Measurements from ENCODE around the gene TTC39C. TPM values are rescaled to one million over a fixed set of nuclear protein-coding genes. Genes with fewer than 3 reads are reported as not detected.

TTC39C gene
- 133 TPM for total RNA-seq

- DNase-seq (ENCODE audit: low spot score), result peak; percentile 81
Observed at GRCh38 chr18:24014062-24014985, at the start of gene TTC39C. TTC39C (plus strand) TSS chr18:24014754; CDS start chr18:24014872, 118 bp downstream.

GRCh38 chr18:23966909-23967308, 47.6 kb upstream of the TTC39C start:
- DNase-seq (ENCODE audit: low spot score) (no peak), ATAC-seq (no peak)

More at GRCh38 chr18:24014062-24014985, at the start of gene TTC39C:
- peak; percentile 78 for ATAC-seq

- DNase-seq (ENCODE audit: low spot score), result no peak
Observed at GRCh38 chr18:23967321-23968089, 47.0 kb upstream of the TTC39C start.

GRCh38 chr18:23968638-23969604, 45.6 kb upstream of the TTC39C start:
- DNase-seq (ENCODE audit: low spot score), result no peak
- no peak for ATAC-seq

More at GRCh38 chr18:23967321-23968089, 47.0 kb upstream of the TTC39C start:
- no peak for ATAC-seq

- ATAC-seq, result no peak
- DNase-seq (ENCODE audit: low spot score), result no peak
Observed at GRCh38 chr18:23969664-23970063, 44.9 kb upstream of the TTC39C start.

- no peak for DNase-seq (ENCODE audit: low spot score)
- ATAC-seq, result no peak
Observed at GRCh38 chr18:23970161-23971096, 44.1 kb upstream of the TTC39C start.

GRCh38 chr18:23971097-23971440, 43.5 kb upstream of the TTC39C start:
- ATAC-seq (no peak), DNase-seq (ENCODE audit: low spot score) (no peak)

- no peak for ATAC-seq
- no peak for DNase-seq (ENCODE audit: low spot score)
Observed at GRCh38 chr18:23971666-23972230, 42.8 kb upstream of the TTC39C start.

GRCh38 chr18:23972453-23972852, 42.1 kb upstream of the TTC39C start:
- DNase-seq (ENCODE audit: low spot score), result no peak
- no peak for ATAC-seq

- ATAC-seq, result no peak
- DNase-seq (ENCODE audit: low spot score), result no peak
Observed at GRCh38 chr18:23977103-23977502, 37.5 kb upstream of the TTC39C start.

- no peak for ATAC-seq
- no peak for DNase-seq (ENCODE audit: low spot score)
Observed at GRCh38 chr18:23977719-23978483, 36.7 kb upstream of the TTC39C start.

GRCh38 chr18:23981369-23981980, 33.1 kb upstream of the TTC39C start:
- ATAC-seq (no peak), DNase-seq (ENCODE audit: low spot score) (no peak)

- DNase-seq (ENCODE audit: low spot score) (no peak), ATAC-seq (peak; percentile 94)
Observed at GRCh38 chr18:23982155-23983079, 32.1 kb upstream of the TTC39C start.

- no peak for ATAC-seq
Observed at GRCh38 chr18:23983112-23983511, 31.4 kb upstream of the TTC39C start.

GRCh38 chr18:23986600-23987359, 27.8 kb upstream of the TTC39C start:
- DNase-seq (ENCODE audit: low spot score) (no peak), ATAC-seq (no peak)

More at GRCh38 chr18:23983112-23983511, 31.4 kb upstream of the TTC39C start:
- DNase-seq (ENCODE audit: low spot score), result no peak

All from left lobe of liver (tissue), 2 donors.